Neural progenitor cell (in vitro differentiated cells): ENCODE measurements around the gene SLC35B1. TPM values are rescaled to one million over a fixed set of nuclear protein-coding genes. Genes with fewer than 3 reads are reported as not detected.
"Not testable (repeated sequence)": the region's sequence is repeated elsewhere in the genome, so short reads cannot be mapped to it uniquely, and the experiment has no call there.

Source experiments
- DNase-seq: peaks from one replicate; pipeline ENCODE4 v3.0.0-alpha.2; 2016; ENCODE audit warnings: low spot score
- H2AFZ ChIP-seq: fragments of 200-600 bp; sonication (generic); replicated peaks from 2 replicates; pipeline ENCODE4 v1.6.1; 2016; ENCODE audit warnings: antibody characterized with exemption
- H3F3A ChIP-seq: fragments of 200-600 bp; sonication (generic); 2 replicates; pipeline ENCODE4 v1.6.1; 2016; ENCODE audit warnings: antibody characterized with exemption, low read depth
- H3K27ac ChIP-seq: fragments of 200-600 bp; sonication (generic); 2 replicates; pipeline ENCODE4 v1.5.1; 2016; ENCODE audit warnings: mild to moderate bottlenecking
- H3K27me3 ChIP-seq: fragments of 200-600 bp; sonication (generic); 2 replicates; pipeline ENCODE4 v1.6.1; 2016; ENCODE audit warnings: mild to moderate bottlenecking, moderate library complexity
- H3K36me3 ChIP-seq: fragments of 200-600 bp; sonication (generic); 2 replicates; pipeline ENCODE4 v1.5.1; 2016
- H3K4me1 ChIP-seq: fragments of 200-600 bp; sonication (generic); 2 replicates; pipeline ENCODE4 v1.6.1; 2016; ENCODE audit warnings: mixed run types
- H3K4me2 ChIP-seq: fragments of 200-600 bp; sonication (generic); 2 replicates; pipeline ENCODE4 v1.6.1; 2016
- H3K4me3 ChIP-seq: fragments of 200-600 bp; sonication (generic); 2 replicates; pipeline ENCODE4 v1.5.1; 2016
- H3K79me2 ChIP-seq: fragments of 200-600 bp; sonication (generic); 2 replicates; pipeline ENCODE4 v1.6.1; 2016; ENCODE audit warnings: low read depth
- H3K9ac ChIP-seq: fragments of 200-600 bp; sonication (generic); 2 replicates; pipeline ENCODE4 v1.6.1; 2016
- H3K9me3 ChIP-seq: fragments of 200-600 bp; sonication (generic); 2 replicates; pipeline ENCODE4 v1.5.1; 2016; ENCODE audit warnings: low read depth
- H4K20me1 ChIP-seq: fragments of 200-600 bp; sonication (generic); 2 replicates; pipeline ENCODE4 v1.6.1; 2016; ENCODE audit warnings: low read depth
- H3K27ac Mint-ChIP-seq: 3 replicates; pipeline ENCODE4 v1.8.0; 2021; ENCODE audit warnings: mixed read lengths
- H3K27me3 Mint-ChIP-seq: 2 replicates; pipeline ENCODE4 v1.8.0; 2022; ENCODE audit warnings: low read depth, mild to moderate bottlenecking, inconsistent platforms, moderate library complexity, mixed read lengths; ENCODE audit not compliant: insufficient read depth
- H3K36me3 Mint-ChIP-seq: 3 replicates; pipeline ENCODE4 v1.8.0; 2021; ENCODE audit warnings: mixed read lengths
- H3K4me1 Mint-ChIP-seq: 3 replicates; pipeline ENCODE4 v1.8.0; 2021; ENCODE audit warnings: mixed read lengths
- H3K4me3 Mint-ChIP-seq: 3 replicates; pipeline ENCODE4 v1.8.0; 2021; ENCODE audit warnings: mild to moderate bottlenecking, moderate library complexity, mixed read lengths
- H3K9me3 Mint-ChIP-seq: 3 replicates; pipeline ENCODE4 v1.8.0; 2020; ENCODE audit warnings: mixed read lengths
- CTCF ChIP-seq: fragments of 200-600 bp; sonication (generic); IDR thresholded peaks from 2 replicates; pipeline ENCODE4 v1.5.1; 2017; ENCODE audit warnings: antibody characterized with exemption, mild to moderate bottlenecking
- EZH2 ChIP-seq: fragments of 200-600 bp; sonication (generic); IDR thresholded peaks from 2 replicates; pipeline ENCODE4 v1.6.1; 2017; ENCODE audit warnings: antibody characterized with exemption, mild to moderate bottlenecking, moderate library complexity
- EZH2phosphoT487 ChIP-seq: fragments of 200-600 bp; sonication (generic); IDR thresholded peaks from 2 replicates; pipeline ENCODE4 v1.6.1; 2017; ENCODE audit warnings: antibody characterized with exemption
- total RNA-seq: library from RNA; depleted of rRNA; stranded (reverse); fragments of >200 nt; gene quantifications from 2 replicates; pipeline ENCODE4 v1.2.3, GENCODE V29; 2015; ENCODE audit warnings: low replicate concordance

SLC35B1 gene
- total RNA-seq, 1 donor from 2014 or later = 52.7 TPM

GRCh38 chr17:49725452-49726130 lies 17.8 kb upstream of the SLC35B1 start:
- no peak for DNase-seq
- Mint-ChIP-seq H3K36me3 (peaks cover 9% of the 10 kb centered on the region), H3K27me3 (no peaks in the 10 kb centered on the region), H3K9me3 (peaks cover 2% of the 10 kb centered on the region), H3K27ac (no peak overlapping the region), H3K4me3 (no peak overlapping the region), H3K4me1 (no peaks in the 10 kb centered on the region)
- peaks cover 11% of the 10 kb centered on the region for H3K4me1 ChIP-seq
- H3K9ac ChIP-seq = no peak overlapping the region
- H4K20me1 ChIP-seq = peaks cover 7% of the 10 kb centered on the region
- H3K27me3 ChIP-seq = no peaks in the 10 kb centered on the region
- H3K27ac ChIP-seq = no peak overlapping the region
- H3F3A ChIP-seq = peaks cover 9% of the 10 kb centered on the region
- no peaks in the 10 kb centered on the region for H3K9me3 ChIP-seq
- no peak overlapping the region for H3K4me2 ChIP-seq
- H3K36me3 ChIP-seq = no peaks in the 10 kb centered on the region
- H3K4me3 ChIP-seq = no peak overlapping the region
- no peak overlapping the region for H2AFZ ChIP-seq
- TF ChIP-seq EZH2 = no peak
- TF ChIP-seq CTCF = no peak
- no peak for TF ChIP-seq EZH2phosphoT487
- peaks cover 13% of the 10 kb centered on the region for H3K79me2 ChIP-seq

- H3K79me2 ChIP-seq = peaks cover 13% of the 10 kb centered on the region
- not testable (repeated sequence) for H3K4me3 Mint-ChIP-seq, H3K27me3 Mint-ChIP-seq, H3K36me3 Mint-ChIP-seq, H3K36me3 ChIP-seq, H3K27me3 ChIP-seq, H3K27ac Mint-ChIP-seq, H3K9me3 ChIP-seq, H3K4me2 ChIP-seq, H3K9me3 Mint-ChIP-seq, H3K4me3 ChIP-seq, H4K20me1 ChIP-seq, H2AFZ ChIP-seq, H3K27ac ChIP-seq, H3K9ac ChIP-seq, DNase-seq, H3K4me1 Mint-ChIP-seq, H3F3A ChIP-seq
- H3K4me1 ChIP-seq = peaks cover 11% of the 10 kb centered on the region
Measured at GRCh38 chr17:49724552-49724951, 16.8 kb upstream of the SLC35B1 start.

GRCh38 chr17:49723423-49723822 lies 15.7 kb upstream of the SLC35B1 start:
- TF ChIP-seq EZH2phosphoT487 (no peak), CTCF (no peak), EZH2 (no peak)
- H4K20me1 ChIP-seq = peaks cover 4% of the 10 kb centered on the region
- H3K4me3 Mint-ChIP-seq = no peak overlapping the region
- no peaks in the 10 kb centered on the region for H3K36me3 ChIP-seq
- H3K27me3 Mint-ChIP-seq = no peaks in the 10 kb centered on the region
- peaks cover 2% of the 10 kb centered on the region for H3K9me3 Mint-ChIP-seq
- H3K36me3 Mint-ChIP-seq = peaks cover 11% of the 10 kb centered on the region
- peak overlapping the region; percentile 7 for H3K27ac Mint-ChIP-seq
- peaks cover 13% of the 10 kb centered on the region for H3K79me2 ChIP-seq
- H3K9ac ChIP-seq = no peak overlapping the region
- no peak overlapping the region for H2AFZ ChIP-seq
- H3K9me3 ChIP-seq = no peaks in the 10 kb centered on the region
- no peaks in the 10 kb centered on the region for H3K27me3 ChIP-seq
- H3K4me1 Mint-ChIP-seq = no peaks in the 10 kb centered on the region
- no peak overlapping the region for H3K4me2 ChIP-seq
- H3F3A ChIP-seq = peaks cover 9% of the 10 kb centered on the region
- peaks cover 11% of the 10 kb centered on the region for H3K4me1 ChIP-seq
- no peak for DNase-seq
- H3K27ac ChIP-seq = peak overlapping the region; percentile 46
- no peak overlapping the region for H3K4me3 ChIP-seq

GRCh38 chr17:49722066-49722465 lies 14.3 kb upstream of the SLC35B1 start:
- no peak overlapping the region for H3K27ac ChIP-seq
- H2AFZ ChIP-seq = no peak overlapping the region
- Mint-ChIP-seq H3K27me3 (no peaks in the 10 kb centered on the region), H3K36me3 (peaks cover 14% of the 10 kb centered on the region), H3K9me3 (peaks cover 2% of the 10 kb centered on the region), H3K4me1 (no peaks in the 10 kb centered on the region), H3K27ac (no peak overlapping the region), H3K4me3 (no peak overlapping the region)
- no peaks in the 10 kb centered on the region for H3K9me3 ChIP-seq
- no peaks in the 10 kb centered on the region for H3K27me3 ChIP-seq
- no peak overlapping the region for H3K4me2 ChIP-seq
- peaks cover 9% of the 10 kb centered on the region for H3F3A ChIP-seq
- H3K4me1 ChIP-seq = peaks cover 11% of the 10 kb centered on the region
- TF ChIP-seq EZH2 (no peak), CTCF (no peak), EZH2phosphoT487 (no peak)
- H3K79me2 ChIP-seq = peaks cover 13% of the 10 kb centered on the region
- no peak overlapping the region for H3K4me3 ChIP-seq
- no peaks in the 10 kb centered on the region for H3K36me3 ChIP-seq
- DNase-seq = peak; percentile 59
- peaks cover 4% of the 10 kb centered on the region for H4K20me1 ChIP-seq
- H3K9ac ChIP-seq = no peak overlapping the region
